Body of pancreas (tissue), 4 donors: Measurements from ENCODE around the gene TENM4. TPM values are rescaled to one million over a fixed set of nuclear protein-coding genes. Genes with fewer than 3 reads are reported as not detected.

Experiments used
- ATAC-seq: fragments of 150-250 bp; one replicate; pipeline ENCODE4 v1.9.1; 2016
- DNase-seq, 4 donors: peaks; one replicate each; pipeline ENCODE4 v3.0.0-alpha.2; 2019
- H3K27ac ChIP-seq, 4 donors: fragments of 200-600 bp; sonication (generic); 1 replicate in 3 of 4; 2 replicates in 1 of 4; pipeline versions ENCODE4 v1.5.1 to v1.6.1; 2016 to 2019; ENCODE audit warnings: mild to moderate bottlenecking in 1 of 4, mixed read lengths in 1 of 4, moderate library complexity in 1 of 4
- H3K27me3 ChIP-seq, 2 donors: fragments of 200-600 bp; sonication (generic); one replicate each; pipeline ENCODE4 v1.6.0; 2016; ENCODE audit warnings: mild to moderate bottlenecking in 1 of 2
- H3K36me3 ChIP-seq, 2 donors: fragments of 200-600 bp; sonication (generic); replicated peaks in 1 of 2; 2 replicates each; pipeline ENCODE4 v1.5.1; 2016; ENCODE audit warnings: low read depth in 2 of 2; ENCODE audit not compliant: insufficient read depth in 1 of 2
- H3K4me1 ChIP-seq: fragments of 200-600 bp; sonication (generic); one replicate; pipeline ENCODE4 v1.6.0; 2016
- H3K4me3 ChIP-seq, 2 donors: fragments of 200-600 bp; sonication (generic); 1 replicate in 1 of 2; 2 replicates in 1 of 2; pipeline ENCODE4 v1.5.1; 2016 to 2019
- H3K9me3 ChIP-seq, 3 donors: fragments of 200-600 bp; sonication (generic); 1 replicate in 2 of 3; 2 replicates in 1 of 3; pipeline ENCODE4 v1.5.1; 2016
- CTCF ChIP-seq, 7 experiments: fragments of 450-650 bp in 4 of 7; fragments of 200-600 bp in 3 of 7; sonication (generic) in 3 of 7; IDR thresholded peaks; one replicate each; pipeline ENCODE4 v1.5.1; 2016 to 2019; ENCODE audit warnings: antibody characterized with exemption in 7 of 7
- POLR2A ChIP-seq, 3 donors: fragments of 450-650 bp; IDR thresholded peaks; one replicate each; pipeline ENCODE4 v1.6.1; 2016; ENCODE audit warnings: antibody characterized with exemption in 3 of 3, mild to moderate bottlenecking in 2 of 3
- WGBS, 2 donors: methylation state at CpG; one replicate each; pipeline ENCODE4 v1.1.5; 2017; 5-methylcytosine and 5-hydroxymethylcytosine counted together
- intact Hi-C: fragments of 100-400 bp; cut with DNase I; formaldehyde crosslinking; loops from one replicate; pipeline ENCODE4 v1.15.1; 2023
- microRNA counts, 2 donors: library from miRNA; unstranded; fragments of <30 nt; microRNA quantifications; one replicate each; lab custom pipeline; 2017
- microRNA-seq, 2 donors: library from miRNA; unstranded; fragments of <30 nt; microRNA quantifications; one replicate each; pipeline ENCODE4, GENCODE V29; 2016; ENCODE audit warnings: borderline number of aligned reads in 2 of 2, borderline replicate concordance in 2 of 2
- small RNA-seq: library from RNA; depleted of rRNA; stranded (forward); fragments of <200 nt; gene quantifications from one replicate; pipeline ENCODE3, GENCODE V24; 2016
- total RNA-seq, 2 donors: library from RNA; depleted of rRNA; stranded (reverse); fragments of >200 nt; gene quantifications; one replicate each; pipeline ENCODE4 v1.1.0, GENCODE V29; 2016

The TENM4 gene
- total RNA-seq, 2 donors from 2014 or later: 0.78 to 6.6 TPM

GRCh38 chr11:78605296-78605695, 835.5 kb downstream of the TENM4 start:
- Histone ChIP-seq H3K4me3 (no peak overlapping the region), H3K27ac (no peak overlapping the region), H3K36me3 (no peaks in the 10 kb centered on the region), H3K4me1 (no peaks in the 10 kb centered on the region), H3K9me3 (no peaks in the 10 kb centered on the region), H3K27me3 (no peaks in the 10 kb centered on the region)
- 81 to 87% methylated on average over 7 of the region's 7 CpGs for WGBS, 2 donors
- TF ChIP-seq CTCF (IDR thresholded peaks at IDR 0.05) (no peak), POLR2A (IDR thresholded peaks at IDR 0.05) (no peak)
- DNase-seq (no peak), ATAC-seq (no peak)
- intact Hi-C loops: no loop called here

GRCh38 chr11:78603792-78604191, 837.0 kb downstream of the TENM4 start:
- H3K27ac ChIP-seq: no peak overlapping the region
- no peaks in the 10 kb centered on the region for H3K4me1 ChIP-seq
- no peak overlapping the region for H3K4me3 ChIP-seq
- H3K27me3 ChIP-seq: no peaks in the 10 kb centered on the region
- intact Hi-C loops: no loop called here
- WGBS, 2 donors: 73 to 74% methylated on average over 1 of the region's 1 CpG
- DNase-seq (no peak), ATAC-seq (no peak)
- H3K9me3 ChIP-seq: no peaks in the 10 kb centered on the region
- TF ChIP-seq POLR2A (IDR thresholded peaks at IDR 0.05): no peak
- no peak for TF ChIP-seq CTCF (IDR thresholded peaks at IDR 0.05)
- no peaks in the 10 kb centered on the region for H3K36me3 ChIP-seq

MicroRNAs encoded within 50 kb of the gene (microRNA counts, 767-probe panel; counts per million panel counts)
- 0 to 736 counts per million in 2 donors for microRNA hsa-miR-708-5p (lab: Ali Mortazavi, UCI)

Small RNA genes within 50 kb of the gene (microRNA-seq; reads per million reads assigned to microRNA genes)
- gene MIR5579: 0 reads per million in 2 donors
- 62.4 to 106 reads per million in 2 donors for gene MIR708

Small RNA genes within 50 kb of the gene (small RNA-seq; reads per million reads assigned to genes)
- gene MIR5579 (not detected), gene MIR708 (2.2 reads per million, percentile 72 among the genes with 10 or more reads in this experiment)
